GM18511 (cell line): ENCODE results near the gene ENDOD1.
A peak's percentile ranks its signal among the peaks of the same experiment; 100 is the strongest.

Experiments
- ATAC-seq: cut with Tn5 transposase; IDR thresholded peaks from one replicate; pipeline ENCODE4 v1.9.1; 2021; ENCODE audit warnings: mild to moderate bottlenecking, moderate library complexity; ENCODE audit not compliant: unreplicated experiment

ENDOD1 gene

GRCh38 chr11:95138448-95138847, 48.8 kb downstream of the ENDOD1 start:
- ATAC-seq: peak; percentile 87

- no peak for ATAC-seq
Measured at GRCh38 chr11:95140397-95141033, 50.9 kb downstream of the ENDOD1 start.

- no peak for ATAC-seq
Measured at GRCh38 chr11:95142431-95142830, 52.8 kb downstream of the ENDOD1 start.

GRCh38 chr11:95143106-95143681, 53.5 kb downstream of the ENDOD1 start:
- no peak for ATAC-seq

- ATAC-seq: peak; percentile 48
Measured at GRCh38 chr11:95144313-95145235, 54.9 kb downstream of the ENDOD1 start.

- no peak for ATAC-seq
Measured at GRCh38 chr11:95145430-95146060, 55.9 kb downstream of the ENDOD1 start.

- ATAC-seq: no peak
Measured at GRCh38 chr11:95147364-95147905, 57.8 kb downstream of the ENDOD1 start.

GRCh38 chr11:95148406-95148805, 58.8 kb downstream of the ENDOD1 start:
- no peak for ATAC-seq

GRCh38 chr11:95148938-95149337, 59.3 kb downstream of the ENDOD1 start:
- no peak for ATAC-seq

GRCh38 chr11:95149651-95150364, 60.2 kb downstream of the ENDOD1 start:
- ATAC-seq: no peak

GRCh38 chr11:95150956-95151684, 61.5 kb downstream of the ENDOD1 start:
- peak; percentile 87 for ATAC-seq

GRCh38 chr11:95152876-95153856, 63.5 kb downstream of the ENDOD1 start:
- ATAC-seq: no peak

GRCh38 chr11:95153857-95154246, 64.2 kb downstream of the ENDOD1 start:
- no peak for ATAC-seq

GRCh38 chr11:95154514-95154913, 64.9 kb downstream of the ENDOD1 start:
- ATAC-seq: no peak

GRCh38 chr11:95155385-95155784, 65.7 kb downstream of the ENDOD1 start:
- no peak for ATAC-seq

- no peak for ATAC-seq
Measured at GRCh38 chr11:95156133-95156721, 66.6 kb downstream of the ENDOD1 start.

- ATAC-seq: no peak
Measured at GRCh38 chr11:95156916-95157541, 67.4 kb downstream of the ENDOD1 start.

- no peak for ATAC-seq
Measured at GRCh38 chr11:95157824-95158223, 68.2 kb downstream of the ENDOD1 start.
